HG02852 (cell line): ENCODE results near the gene SLCO3A1.

Experiments
- ATAC-seq: cut with Tn5 transposase; IDR thresholded peaks from one replicate; pipeline ENCODE4 v1.9.1; 2021; ENCODE audit warnings: mild to moderate bottlenecking, moderate library complexity; ENCODE audit not compliant: unreplicated experiment

SLCO3A1 gene

DNA sequence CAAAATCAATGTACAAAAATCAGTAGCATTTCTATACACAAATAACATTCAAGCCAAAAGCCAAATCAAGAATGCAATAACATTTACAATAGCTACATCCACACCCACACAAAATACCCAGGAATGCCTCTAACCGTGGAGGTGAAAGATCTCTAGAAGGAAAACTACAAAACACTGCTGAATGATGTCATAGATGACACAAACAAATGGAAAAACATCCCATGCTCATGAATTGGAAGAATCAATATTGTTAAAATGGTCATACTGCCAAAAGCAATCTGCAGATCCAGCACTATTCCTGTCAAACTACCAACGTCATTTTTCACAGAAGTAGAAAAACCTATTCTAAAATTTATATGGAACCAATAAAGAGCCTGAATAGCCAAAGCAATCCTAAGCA lies 143.7 kb downstream of the SLCO3A1 start:
- ATAC-seq: no peak

DNA sequence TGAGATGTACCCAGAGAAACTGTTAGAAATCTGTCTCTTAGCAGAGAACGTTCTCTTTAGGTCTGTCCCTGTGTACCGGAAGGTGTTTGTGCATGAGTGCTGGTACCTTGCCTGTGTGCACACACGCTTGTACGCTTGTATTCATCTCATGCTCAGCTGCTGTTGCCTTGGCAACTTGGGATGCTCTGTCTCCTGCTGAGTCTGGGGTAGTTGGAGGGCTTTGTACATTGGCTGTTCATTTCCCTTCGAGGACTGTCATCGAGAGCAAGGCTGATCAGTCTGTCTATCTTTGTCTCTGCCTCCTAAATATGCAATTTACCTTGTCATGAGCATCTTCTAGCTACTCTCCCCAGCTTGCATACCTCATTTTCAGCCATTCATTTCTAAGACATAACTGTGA lies 147.2 kb downstream of the SLCO3A1 start:
- no peak for ATAC-seq

DNA sequence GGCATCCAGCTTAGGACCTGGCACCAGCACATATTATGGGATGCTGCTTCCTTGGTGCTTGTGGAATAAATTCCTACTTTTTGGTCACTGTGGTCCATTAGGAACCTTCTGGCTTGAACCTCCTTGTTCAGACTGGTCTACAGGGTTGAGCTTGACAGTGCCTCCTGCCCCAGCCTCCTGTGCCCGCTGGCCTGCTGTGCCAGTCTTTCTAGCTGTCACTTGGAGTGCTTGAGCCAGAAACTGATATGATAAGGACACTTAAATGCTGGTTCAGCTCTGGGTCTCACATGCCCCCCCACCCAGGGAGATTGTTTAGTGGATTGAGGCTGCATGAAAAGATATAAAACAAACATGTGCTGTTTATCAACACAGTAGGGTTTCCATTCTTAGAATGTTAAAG lies 147.8 kb downstream of the SLCO3A1 start:
- no peak for ATAC-seq

DNA sequence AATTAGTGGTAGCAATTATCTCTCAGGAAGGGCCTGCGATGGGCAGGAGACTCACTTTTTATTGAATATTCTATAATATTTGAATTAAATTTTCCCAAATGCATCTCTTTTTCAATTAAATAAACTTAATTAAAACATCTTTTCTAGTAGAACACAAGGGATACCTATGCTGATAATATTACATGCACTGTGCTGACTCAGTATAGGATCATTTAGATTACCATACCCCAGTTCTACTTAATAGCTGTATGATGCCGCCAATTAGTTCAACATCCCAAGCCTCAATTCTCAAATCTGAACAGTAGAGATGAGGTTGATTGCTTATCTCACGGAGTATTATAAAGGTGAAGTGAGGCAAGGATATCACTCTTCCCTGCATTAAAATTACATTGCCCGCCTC lies 149.2 kb downstream of the SLCO3A1 start:
- no peak for ATAC-seq

DNA sequence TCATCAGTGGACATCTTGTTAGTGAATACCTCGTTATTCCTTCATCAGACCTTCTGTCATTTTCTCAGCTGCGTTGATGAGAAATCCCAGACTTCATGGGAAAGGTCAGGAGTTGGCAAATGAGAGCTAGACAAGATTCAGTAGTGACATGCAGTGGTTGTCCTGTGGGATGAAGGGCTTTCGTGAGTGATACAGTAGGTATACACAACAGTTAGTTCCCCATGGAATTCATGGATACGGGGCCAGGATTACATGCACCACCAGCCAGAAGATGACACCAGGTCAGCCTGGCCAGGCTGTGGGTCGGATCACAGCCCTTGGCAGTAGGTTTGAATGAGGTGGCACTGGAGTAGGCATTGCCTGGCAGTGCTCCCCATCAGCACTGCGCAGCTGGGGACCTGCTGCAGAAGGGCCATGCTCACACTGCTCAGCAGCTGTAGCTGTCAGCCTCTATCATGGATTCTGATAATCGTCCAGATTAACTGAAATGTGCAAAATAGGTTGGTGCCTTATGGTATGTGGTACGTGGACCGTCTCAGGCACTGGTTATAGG lies 150.1 kb downstream of the SLCO3A1 start:
- ATAC-seq: no peak

DNA sequence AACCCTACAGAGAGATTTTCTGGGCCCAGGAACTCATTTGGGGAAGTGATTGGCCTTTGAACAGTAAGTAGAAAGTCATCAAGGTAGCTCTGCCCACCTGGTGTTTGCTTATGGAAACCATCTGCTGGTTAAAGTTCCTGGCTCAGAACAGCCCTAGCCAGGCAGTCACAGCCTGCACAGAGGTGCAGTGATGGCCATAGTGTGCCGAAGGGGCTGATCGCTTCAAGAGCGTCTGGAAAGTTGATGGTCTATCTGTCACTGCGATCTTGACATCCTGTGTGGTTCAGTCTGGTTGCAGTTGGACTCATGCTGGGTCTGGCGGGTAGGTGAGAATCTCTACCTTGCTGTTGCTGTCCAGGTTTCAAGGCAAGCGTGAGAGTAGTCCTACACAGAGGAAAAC lies 151.6 kb downstream of the SLCO3A1 start:
- ATAC-seq: no peak

DNA sequence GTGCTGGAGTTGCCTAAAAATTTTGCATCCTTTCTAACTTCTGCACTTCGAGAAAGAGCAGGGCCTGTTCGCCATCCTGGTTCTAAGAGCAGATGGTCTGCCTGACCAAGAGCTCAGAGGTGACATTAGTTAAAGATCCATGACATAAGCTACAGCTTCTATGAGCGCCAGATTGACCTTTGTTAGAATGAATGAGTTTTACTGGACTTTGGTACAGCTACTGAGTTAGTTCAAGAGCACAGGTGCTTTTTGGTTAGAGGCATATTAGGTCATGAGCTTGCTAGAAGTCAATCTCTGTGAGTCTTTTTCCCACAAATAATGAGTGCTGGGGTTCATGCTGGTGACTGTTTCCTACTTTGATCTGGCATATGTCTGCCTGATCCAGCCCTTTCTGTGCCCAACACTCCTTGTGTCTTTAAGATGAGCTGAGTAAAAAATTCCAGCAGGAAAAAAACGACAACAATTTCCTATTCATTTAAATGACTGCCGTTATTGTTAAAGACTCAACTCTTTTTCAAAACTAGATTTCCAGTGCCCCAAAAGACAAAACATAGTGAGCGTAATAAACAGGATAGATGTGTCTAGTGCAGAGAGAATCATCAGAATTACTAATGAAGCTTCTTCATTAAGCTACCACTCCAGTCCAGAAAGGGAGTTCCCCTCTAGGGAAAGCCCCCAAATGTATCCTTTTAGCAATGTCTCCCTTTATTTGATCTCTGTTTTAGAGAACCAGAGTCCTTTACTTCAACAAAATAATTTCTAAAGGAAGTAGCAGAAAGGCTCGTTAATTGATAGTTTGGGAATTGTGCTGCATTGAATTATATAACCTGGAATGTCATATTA lies 152.9 kb downstream of the SLCO3A1 start:
- ATAC-seq: no peak

DNA sequence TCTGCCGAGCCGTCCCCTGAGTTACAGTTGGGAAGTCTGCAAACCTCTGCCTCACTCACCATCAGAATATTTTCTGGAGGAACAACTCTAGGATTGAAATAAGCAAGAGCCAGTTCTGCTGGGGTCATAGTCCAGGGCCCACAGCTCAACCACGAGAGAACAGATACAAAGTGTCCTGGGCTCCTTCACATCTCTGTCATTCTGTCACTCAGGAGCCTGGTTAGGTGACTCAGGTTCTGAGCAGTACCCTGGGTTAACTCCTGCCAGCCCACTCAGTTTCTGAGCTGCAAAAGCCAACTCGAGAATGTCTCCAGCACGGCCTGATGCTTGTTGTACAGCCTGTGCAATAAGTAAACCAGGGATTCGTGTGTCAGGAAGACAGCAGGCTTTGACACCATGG lies 155.7 kb downstream of the SLCO3A1 start:
- ATAC-seq: no peak

DNA sequence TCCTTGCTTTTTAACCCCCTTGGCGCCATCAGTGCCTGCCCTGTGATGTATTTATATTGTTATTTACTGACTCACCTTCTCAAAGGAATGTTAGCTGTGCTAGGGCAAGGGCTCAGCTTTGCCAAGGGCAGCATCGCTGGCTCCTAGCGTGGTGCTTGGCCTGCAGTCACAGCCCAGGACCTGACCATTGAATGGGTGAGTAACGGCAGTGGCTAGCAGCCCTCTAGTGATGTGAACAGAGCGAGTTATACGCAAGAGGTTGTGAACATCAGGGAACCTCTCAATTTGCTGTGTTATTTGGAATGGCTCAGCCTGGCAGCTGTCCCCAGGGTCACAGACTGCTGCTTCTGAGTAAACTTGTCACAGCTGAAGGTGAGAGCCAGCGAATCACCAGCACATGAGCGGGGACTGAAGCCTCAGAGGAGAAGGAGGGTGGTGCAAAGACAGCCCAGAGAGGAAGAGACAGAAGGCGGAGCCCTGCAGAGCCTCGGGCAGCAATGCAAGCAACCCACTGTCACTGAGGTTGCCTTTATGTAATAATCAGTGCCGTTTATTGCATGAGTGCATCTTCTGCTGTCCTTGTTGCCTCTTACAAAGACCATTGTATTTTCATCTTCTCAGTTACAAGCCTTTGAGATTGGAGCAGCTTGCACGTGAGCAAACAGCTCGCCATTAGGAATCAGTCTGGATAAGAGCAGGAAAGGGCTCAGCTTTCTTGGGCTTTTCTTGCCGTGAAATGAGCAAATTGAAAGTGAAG lies 158.3 kb downstream of the SLCO3A1 start:
- ATAC-seq: no peak

DNA sequence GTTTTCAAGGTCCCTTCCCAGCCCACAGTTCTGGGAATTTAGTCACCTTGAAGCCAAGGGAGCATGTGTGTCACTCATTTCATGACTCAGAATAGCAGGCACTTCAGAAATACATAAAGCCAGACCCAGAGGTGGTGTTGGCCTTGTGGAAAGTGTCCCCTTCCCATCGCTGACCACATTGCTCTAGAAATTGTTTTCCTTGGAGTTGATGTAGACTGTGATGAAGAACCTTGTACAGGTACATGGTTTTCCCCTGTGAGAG lies 158.8 kb downstream of the SLCO3A1 start:
- ATAC-seq: no peak

DNA sequence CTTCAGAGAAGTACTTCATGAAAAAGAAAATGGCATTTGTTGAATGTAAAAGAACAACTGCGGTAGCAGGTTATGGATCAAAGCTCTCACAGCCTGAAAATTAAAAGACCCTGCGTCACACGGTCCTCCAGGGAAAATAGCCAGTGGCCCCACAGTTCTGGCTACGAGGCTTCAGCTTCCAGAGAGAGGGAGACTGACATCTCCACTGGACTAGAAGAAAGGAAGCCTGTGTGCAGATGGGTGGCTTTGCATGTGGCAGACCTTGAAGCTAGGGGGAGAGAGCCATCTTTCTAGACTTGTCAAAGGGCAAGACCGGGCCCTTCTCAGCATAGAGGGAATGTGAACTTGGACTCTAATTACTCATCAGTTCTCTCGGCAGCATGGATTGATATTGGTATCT lies 159.4 kb downstream of the SLCO3A1 start:
- no peak for ATAC-seq

DNA sequence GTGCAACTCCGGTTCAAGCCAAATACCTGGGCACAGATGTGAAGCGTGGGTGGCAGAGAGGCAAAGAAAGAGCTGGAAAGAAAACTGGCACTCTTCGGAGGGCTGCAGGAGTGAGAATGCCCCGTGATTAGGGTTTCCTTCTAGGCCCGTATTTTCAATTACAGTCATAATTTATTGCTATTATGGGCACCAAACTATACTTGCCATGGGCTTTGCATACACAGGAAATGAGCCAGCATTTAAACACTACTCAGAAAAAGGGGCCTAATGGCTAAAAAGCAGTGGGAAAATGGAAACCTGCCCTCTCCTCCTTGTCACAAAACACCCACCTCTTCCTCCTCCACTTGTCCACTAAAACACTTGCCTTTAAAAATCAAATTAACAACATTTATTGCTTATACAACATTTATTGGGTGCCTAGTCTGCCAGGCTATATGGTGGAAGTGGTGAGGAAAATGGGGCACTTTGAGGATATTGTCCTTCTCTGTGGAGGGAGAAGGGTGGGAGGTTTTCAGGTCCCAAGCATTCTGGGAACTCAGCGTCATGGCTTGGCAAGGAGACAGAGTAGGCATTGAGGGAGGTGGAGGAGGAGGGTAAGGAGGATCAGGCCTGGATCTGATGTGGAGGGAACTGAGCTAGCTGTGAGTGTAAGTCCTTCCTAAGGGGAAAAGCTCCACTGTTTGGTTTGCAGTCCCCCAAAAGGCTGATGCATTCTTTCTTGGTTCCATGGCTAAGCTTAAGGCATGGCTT lies 160.9 kb downstream of the SLCO3A1 start:
- no peak for ATAC-seq

DNA sequence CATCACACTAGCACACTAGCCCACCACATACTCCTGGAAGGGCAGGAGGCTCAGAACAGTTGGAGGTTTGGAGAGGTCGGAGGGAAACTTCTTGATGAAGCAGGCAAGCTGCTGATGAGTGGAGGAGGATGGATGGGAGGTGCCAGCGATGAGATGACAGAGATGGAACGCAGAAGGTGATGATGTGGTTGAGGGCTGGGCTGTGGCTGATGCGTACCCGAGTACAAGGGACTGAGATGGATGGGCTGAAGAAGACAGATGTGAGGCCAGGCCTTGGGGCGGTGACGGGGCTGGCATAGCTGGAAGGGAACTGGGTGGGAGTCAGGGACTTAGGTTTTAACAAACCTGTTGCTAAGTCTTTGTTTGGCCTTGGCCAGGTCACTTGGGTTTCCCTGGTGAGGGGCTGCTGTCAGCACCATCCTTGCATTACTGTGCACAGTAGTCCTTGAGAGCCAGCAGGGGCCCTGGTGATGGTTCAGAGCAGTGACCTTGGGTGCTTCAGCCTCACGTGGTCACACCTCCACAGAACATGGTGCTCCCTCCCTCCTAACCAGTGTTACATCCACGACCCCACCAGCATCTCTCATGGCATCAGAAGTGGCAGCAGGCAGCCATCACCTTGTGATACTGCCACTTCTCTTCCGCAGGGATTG lies 164.5 kb downstream of the SLCO3A1 start:
- ATAC-seq: no peak

DNA sequence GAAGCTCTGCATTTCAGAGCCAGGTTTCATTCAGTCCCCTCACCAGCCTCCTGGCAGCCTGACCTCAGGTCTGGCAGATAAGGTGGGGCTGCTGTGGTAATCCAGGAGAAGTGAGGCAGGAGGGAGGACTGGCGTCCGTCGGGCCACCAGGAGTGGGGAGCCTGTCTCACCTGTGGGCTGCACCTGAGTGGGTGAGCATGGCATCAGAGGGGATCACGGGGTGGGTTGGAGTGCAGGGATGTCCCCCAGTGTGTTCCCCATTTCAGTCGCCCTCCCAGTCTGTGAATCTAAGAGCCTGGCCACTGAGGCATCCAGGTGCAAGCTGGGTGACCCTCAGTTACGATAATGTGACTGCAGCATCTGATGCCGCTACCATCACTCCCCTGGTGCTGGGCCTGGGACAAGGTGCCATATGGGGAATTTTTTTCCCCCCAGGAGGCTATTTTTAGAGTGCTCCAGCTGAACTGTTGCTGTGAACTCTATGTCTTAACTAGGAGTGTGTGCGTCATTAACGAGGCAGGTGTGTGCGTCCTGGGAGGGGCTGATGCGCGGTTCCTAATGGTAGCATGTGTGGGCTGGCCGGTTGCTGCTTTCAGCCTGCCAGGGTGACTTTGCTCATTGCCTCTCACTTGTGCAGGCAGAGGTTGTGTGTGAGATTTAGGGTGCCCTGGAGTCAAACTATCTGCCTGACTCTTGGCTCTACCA lies 165.2 kb downstream of the SLCO3A1 start:
- ATAC-seq: no peak

DNA sequence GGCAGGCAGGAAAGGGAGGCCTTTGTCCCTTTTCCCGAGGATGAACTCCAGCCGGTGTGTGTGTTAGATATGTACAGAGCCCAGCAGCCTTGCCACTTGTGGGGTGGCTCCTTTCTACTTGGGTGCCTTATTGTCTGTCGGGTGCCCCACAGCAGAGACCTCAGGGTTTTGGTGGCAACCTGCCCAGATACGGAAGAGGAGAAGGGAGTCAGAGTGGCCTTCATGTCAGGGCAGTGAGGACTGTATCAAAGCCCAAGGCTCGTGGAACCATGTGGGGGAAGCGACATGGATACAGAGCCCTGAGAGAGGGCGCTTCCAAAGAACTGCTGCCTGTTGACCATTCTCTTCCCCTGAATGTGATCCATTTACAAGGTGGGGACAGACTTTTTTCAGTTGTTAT lies 166.2 kb downstream of the SLCO3A1 start:
- no peak for ATAC-seq

DNA sequence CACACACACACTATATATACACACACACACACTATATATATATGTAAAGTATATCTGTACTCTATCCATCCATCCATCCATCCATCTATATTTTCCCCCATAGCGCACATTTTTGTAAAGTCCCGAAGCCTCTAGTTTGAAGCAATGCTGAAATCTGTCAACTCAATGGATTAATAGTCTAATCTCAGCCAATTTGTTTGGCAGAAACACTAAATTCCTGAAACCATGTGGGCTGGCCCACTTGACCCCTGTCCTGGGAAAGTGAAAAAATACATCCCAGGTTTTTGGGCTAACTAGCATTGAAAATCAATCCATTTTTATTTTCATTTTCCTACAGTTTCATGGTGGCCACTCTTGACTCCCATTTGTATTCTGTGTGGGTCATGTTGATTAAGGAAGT lies 166.7 kb downstream of the SLCO3A1 start:
- no peak for ATAC-seq

DNA sequence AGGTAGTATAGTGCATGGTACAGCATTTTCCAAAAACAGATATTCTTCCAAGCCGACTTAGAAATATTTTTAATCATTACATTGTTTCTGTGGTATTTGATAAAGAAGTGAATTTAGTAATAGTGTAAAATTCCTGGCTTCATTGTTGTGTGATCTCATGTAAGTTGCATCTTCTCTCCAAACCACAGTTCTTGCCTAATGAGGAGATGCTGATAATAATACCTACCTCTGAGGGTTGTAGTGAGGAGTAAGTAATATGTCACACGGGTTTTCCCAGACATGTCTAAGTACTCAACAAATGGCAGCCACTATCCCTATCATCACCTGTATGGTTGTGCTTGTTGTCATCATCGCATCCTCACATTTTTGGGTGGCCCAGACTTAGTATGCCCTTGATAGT lies 167.3 kb downstream of the SLCO3A1 start:
- ATAC-seq: no peak

DNA sequence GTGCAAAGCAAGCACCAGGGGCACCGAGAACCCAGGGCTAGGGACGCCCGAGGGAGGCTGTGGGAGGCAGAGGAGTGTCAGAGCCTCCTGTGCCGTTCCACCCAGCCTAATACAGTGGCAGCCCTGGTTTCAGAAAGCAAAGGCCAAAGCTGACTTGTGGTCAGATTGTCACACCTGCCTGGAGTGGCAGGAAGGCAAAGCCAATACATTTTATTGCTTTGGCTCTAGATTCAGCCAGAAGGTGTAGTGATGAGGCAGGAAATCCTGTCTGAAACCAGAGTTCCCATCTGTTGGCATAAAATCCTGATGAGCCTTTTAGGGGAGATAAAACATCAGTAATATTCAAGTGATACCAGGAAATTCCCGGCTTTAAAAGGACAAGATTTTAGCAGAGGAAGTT lies 168.3 kb downstream of the SLCO3A1 start:
- ATAC-seq: no peak

DNA sequence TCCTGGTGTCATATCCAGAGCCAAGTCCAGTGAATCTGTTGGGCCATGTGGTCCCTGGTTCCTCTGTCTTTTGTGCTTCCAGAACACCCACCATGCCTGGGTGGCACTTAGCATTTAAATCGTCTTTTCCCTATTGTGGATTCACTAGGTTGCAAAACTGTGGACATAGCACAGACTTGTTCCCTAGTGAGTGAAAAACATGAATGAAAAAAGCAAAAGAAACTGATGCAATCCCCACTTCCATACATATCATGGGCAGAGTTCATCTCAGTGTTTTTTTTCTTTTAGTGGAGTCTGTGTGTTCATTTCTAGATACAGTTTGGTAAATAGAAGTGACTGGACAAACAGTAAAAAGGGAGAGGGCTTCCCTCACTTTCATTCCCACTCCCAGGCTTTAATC lies 170.5 kb downstream of the SLCO3A1 start:
- no peak for ATAC-seq

DNA sequence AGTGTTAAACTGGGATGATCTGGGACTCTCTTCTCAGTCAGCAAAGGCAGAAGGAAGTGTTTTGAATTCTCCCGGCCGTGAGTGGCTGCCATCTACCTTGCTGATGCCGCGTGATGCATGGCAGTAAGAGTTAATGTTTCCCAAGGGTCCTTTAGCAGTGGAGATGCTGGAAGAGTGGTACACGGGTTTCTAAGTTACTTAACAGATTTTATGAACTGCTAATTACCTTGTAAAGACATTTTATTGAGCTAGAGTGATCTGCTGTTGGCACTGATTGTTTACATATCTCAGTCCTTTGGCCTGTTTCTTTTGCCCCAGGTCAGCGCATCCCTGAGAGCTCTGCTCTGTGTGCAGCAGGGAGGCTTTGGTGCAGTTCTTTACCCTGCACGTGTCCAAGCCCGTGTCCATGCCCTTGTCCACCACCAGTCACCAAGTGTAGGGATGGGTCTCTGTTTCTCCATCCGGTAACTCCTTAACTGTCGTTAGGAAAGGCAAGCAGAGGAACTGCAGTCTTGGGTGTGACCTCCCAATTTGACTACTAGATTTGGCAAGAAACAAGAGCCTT lies 172.3 kb downstream of the SLCO3A1 start:
- ATAC-seq: no peak
